Tibial artery (tissue), 4 donors: ENCODE results near the gene NCEH1.

ENCODE experiments used
- DNase-seq, 2 donors: peaks; one replicate each; pipeline ENCODE4 v3.0.0-alpha.2; 2019
- H3K27ac ChIP-seq, 2 donors: fragments of 200-600 bp; sonication (generic) in 1 of 2; 1 replicate in 1 of 2; 2 replicates in 1 of 2; pipeline ENCODE4 v1.5.1; 2018 to 2019; ENCODE audit warnings: mild to moderate bottlenecking in 1 of 2
- H3K27me3 ChIP-seq, 2 donors: fragments of 200-600 bp; sonication (generic) in 1 of 2; one replicate each; pipeline versions ENCODE4 v1.5.1 to v1.6.0; 2016 to 2019
- H3K36me3 ChIP-seq, 3 donors: fragments of 200-600 bp; sonication (generic) in 2 of 3; one replicate each; pipeline ENCODE4 v1.5.1; 2016 to 2019; ENCODE audit warnings: mild to moderate bottlenecking in 2 of 3
- H3K4me1 ChIP-seq, 4 donors: fragments of 200-600 bp; sonication (generic) in 2 of 4; 1 replicate in 3 of 4; 2 replicates in 1 of 4; pipeline ENCODE4 v1.5.1; 2016 to 2019
- H3K4me3 ChIP-seq, 2 donors: fragments of 200-600 bp; sonication (generic) in 1 of 2; 1 replicate in 1 of 2; 2 replicates in 1 of 2; pipeline ENCODE4 v1.5.1; 2018 to 2019; ENCODE audit warnings: mild to moderate bottlenecking in 2 of 2
- H3K9me3 ChIP-seq, 3 donors: fragments of 200-600 bp; sonication (generic) in 1 of 3; one replicate each; pipeline ENCODE4 v1.5.1; 2016 to 2019
- intact Hi-C: fragments of 100-400 bp; cut with DNase I; formaldehyde crosslinking; loops from one replicate; pipeline ENCODE4 v1.15.0; 2023; ENCODE audit warnings: low total_unique reads
- TF ChIP-seq, protein P1 (sequence below), 2 experiments: fragments of 200-600 bp in 1 of 2; fragments of 450-650 bp in 1 of 2; IDR thresholded peaks; one replicate each; pipeline ENCODE4 v1.5.1; 2017 to 2019; ENCODE audit warnings: antibody characterized with exemption in 2 of 2, mild to moderate bottlenecking in 1 of 2, moderate library complexity in 1 of 2

Gene NCEH1

DNA sequence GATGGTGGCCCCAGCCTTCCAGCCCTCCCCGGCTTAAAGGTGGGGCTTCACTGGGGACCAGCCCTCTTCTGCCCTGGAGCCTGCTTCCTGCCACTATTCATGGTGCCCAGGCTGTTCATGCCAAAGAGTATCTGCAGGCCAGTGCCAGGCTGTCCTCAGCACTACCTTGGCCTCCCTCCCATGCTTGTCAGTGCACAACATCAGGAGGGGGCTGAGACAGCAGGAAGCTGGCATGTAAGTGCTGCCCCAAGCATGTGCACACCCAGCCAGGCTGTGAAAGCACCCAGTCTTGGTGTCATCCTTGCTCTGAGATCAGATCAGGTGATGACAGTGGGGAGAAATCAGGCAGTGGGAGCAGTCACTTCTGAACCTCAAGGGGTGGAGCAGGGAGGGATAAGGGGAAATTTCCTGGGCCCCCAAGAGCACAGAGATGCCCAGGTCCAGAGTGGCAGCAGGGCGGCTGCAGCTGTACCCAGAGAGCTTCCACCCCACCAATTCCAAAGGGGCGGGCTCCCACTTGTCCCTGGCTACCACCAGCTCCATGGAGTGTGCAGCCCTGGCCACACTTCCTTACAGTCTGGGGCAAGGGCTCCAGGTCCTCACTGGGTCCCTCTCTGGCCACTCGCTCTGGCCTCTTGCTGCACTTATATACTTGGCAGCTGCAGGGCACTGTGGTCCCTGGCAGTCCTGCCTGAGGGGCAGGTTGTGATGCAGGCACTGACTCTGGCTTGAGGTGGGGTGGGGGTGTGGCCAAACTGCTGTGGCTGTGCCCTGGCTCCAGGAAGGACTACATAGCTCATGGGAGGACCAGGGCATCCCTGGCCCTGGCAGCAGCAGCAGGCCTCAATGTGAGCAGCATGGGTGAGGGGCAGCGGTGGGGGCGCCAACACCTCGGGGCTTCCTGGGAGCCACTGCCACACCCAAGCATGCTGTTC, 96.3 kb downstream of the NCEH1 start:
- TF ChIP-seq, protein P1, sequence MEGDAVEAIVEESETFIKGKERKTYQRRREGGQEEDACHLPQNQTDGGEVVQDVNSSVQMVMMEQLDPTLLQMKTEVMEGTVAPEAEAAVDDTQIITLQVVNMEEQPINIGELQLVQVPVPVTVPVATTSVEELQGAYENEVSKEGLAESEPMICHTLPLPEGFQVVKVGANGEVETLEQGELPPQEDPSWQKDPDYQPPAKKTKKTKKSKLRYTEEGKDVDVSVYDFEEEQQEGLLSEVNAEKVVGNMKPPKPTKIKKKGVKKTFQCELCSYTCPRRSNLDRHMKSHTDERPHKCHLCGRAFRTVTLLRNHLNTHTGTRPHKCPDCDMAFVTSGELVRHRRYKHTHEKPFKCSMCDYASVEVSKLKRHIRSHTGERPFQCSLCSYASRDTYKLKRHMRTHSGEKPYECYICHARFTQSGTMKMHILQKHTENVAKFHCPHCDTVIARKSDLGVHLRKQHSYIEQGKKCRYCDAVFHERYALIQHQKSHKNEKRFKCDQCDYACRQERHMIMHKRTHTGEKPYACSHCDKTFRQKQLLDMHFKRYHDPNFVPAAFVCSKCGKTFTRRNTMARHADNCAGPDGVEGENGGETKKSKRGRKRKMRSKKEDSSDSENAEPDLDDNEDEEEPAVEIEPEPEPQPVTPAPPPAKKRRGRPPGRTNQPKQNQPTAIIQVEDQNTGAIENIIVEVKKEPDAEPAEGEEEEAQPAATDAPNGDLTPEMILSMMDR (IDR thresholded peaks at IDR 0.05): no peak
- Histone ChIP-seq H3K4me1 (no peaks in the 10 kb centered on the region), H3K27ac (no peak overlapping the region), H3K9me3 (no peaks in the 10 kb centered on the region), H3K36me3 (no peaks in the 10 kb centered on the region), H3K4me3 (no peak overlapping the region), H3K27me3 (no peaks in the 10 kb centered on the region)
- intact Hi-C loops: no loop called here
- DNase-seq: no peak

DNA sequence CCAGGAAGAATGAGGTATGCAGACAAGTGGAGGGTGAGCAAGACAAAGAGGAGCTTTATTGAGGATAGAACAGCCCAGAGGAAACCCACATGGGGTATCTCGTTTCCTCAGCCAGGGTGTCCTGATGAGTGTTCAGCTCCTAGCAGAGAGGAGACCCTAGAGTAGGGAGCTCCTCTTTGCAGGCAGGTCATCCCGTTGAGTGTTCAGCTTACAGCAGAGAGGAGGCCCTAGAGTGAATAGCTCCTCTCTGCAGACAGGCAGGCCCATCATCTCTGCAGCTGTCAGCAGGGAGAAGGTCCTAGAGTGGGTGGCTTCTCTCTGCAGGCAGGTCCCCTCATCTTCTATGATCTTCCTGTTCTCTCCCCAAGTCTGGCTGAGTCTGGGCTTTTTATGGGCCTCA, 97.0 kb downstream of the NCEH1 start:
- Histone ChIP-seq H3K4me3 (no peak overlapping the region), H3K4me1 (no peaks in the 10 kb centered on the region), H3K9me3 (no peaks in the 10 kb centered on the region), H3K27ac (no peak overlapping the region), H3K27me3 (no peaks in the 10 kb centered on the region), H3K36me3 (no peaks in the 10 kb centered on the region)
- TF ChIP-seq, protein P1 (IDR thresholded peaks at IDR 0.05): no peak
- no peak for DNase-seq
- intact Hi-C loops: no loop called here

DNA sequence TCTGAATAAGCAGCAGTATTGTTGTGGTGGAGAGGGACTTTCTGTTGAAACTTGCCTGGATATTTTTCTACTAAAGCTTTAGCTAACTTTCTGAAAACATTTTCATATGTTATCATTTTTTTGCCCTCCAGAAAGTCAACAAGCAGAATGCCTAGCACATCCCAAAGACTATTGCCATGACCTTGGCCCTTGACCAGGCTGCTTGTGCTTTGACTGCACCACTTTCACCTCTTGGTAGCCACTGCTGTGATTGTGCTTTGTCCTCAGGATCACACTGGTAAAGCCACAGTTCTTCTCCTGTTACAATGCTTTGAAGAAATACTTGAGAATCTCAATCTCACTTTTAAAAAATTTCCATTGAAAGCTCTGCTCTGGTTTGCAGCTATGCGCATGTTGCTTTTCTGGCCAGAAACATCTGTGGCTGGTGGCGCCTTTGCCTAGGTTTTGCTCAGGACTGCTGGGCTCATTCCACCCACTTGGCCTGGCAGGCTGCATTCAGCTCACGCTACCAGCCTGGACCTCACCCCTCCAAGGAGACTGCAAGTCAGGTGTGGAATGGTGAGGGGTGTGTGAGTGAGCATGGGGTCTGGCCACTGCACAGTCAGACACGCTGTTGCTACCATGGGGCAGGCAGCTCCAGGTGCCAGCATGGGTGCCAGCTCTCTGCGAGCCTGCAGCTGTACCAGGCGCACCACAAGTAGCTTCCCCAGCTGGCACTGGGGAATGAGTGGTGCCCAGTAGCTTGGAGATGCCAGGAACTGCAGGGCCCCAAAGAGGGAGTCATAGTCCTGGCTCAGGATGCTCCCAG, 97.8 kb downstream of the NCEH1 start:
- H3K36me3 ChIP-seq: no peaks in the 10 kb centered on the region
- no peaks in the 10 kb centered on the region for H3K4me1 ChIP-seq
- DNase-seq: no peak
- no peak overlapping the region for H3K4me3 ChIP-seq
- TF ChIP-seq, protein P1 (IDR thresholded peaks at IDR 0.05): no peak
- H3K27ac ChIP-seq: no peak overlapping the region
- intact Hi-C loops: no loop called here
- H3K9me3 ChIP-seq: no peaks in the 10 kb centered on the region
- no peaks in the 10 kb centered on the region for H3K27me3 ChIP-seq

DNA sequence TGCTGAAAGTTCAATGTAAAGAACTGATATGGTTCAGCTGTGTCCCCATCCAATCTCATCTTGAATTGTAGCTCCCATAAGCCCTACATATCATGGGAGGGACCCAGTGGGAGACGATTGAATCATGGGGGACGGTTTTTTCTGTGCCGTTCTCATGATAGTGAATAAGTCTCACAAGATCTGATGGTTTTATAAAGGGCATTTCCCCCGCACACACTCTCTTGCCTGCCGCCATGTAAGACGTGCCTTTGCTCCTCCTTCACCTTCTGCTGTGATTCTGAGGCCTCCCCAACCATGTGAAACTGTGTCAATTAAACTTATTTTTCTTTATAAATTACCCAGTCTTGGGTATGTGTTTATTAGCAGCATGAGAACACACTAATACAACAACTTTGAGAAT, 101.1 kb downstream of the NCEH1 start:
- no peaks in the 10 kb centered on the region for H3K9me3 ChIP-seq
- intact Hi-C loops: no loop called here
- H3K36me3 ChIP-seq: no peaks in the 10 kb centered on the region
- no peaks in the 10 kb centered on the region for H3K27me3 ChIP-seq
- TF ChIP-seq, protein P1 (IDR thresholded peaks at IDR 0.05): no peak
- peaks cover 0 to 10% (median 4%) of the 10 kb centered on the region in 4 donors for H3K4me1 ChIP-seq
- H3K4me3 ChIP-seq: no peak overlapping the region
- H3K27ac ChIP-seq: no peak overlapping the region
- no peak for DNase-seq

DNA sequence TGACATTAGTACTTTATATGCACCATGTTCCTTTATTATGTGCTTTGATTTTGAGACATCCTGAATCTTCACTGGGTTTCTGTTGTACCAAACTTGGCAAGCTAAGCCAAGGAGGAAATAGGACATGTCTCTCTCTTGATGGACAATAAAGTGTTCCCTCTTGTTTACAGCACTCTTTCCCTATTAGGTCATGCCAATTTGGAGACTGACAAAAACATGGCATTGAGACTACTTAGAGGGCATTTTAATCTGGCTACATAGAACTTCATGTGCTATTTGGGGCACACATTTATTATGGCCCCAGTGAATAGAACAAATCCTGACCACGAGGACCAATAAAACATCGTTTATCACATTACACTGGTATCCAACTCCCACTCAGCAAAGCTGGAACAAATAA, 102.3 kb downstream of the NCEH1 start:
- H3K9me3 ChIP-seq: no peaks in the 10 kb centered on the region
- no peak overlapping the region for H3K27ac ChIP-seq
- TF ChIP-seq, protein P1 (IDR thresholded peaks at IDR 0.05): no peak
- H3K27me3 ChIP-seq: no peaks in the 10 kb centered on the region
- DNase-seq: no peak
- H3K4me3 ChIP-seq: no peak overlapping the region
- peaks cover 0 to 10% (median 4%) of the 10 kb centered on the region in 4 donors for H3K4me1 ChIP-seq
- intact Hi-C loops: no loop called here
- no peaks in the 10 kb centered on the region for H3K36me3 ChIP-seq
